Mesothelial cell of epicardium (in vitro differentiated cells): ENCODE data around the gene MAMLD1. TPM values are rescaled to one million over a fixed set of nuclear protein-coding genes. Genes with fewer than 3 reads are reported as not detected.
A peak's percentile ranks its signal among the peaks of the same experiment; 100 is the strongest.

ENCODE experiments used
- DNase-seq, 2 experiments: peaks; one replicate each; pipeline ENCODE4 v3.0.0; 2021; ENCODE audit warnings: low spot score in 2 of 2; ENCODE audit not compliant: unreplicated experiment in 2 of 2
- H3K27ac Mint-ChIP-seq: 2 replicates; pipeline ENCODE4 v1.8.0; 2021; ENCODE audit warnings: mixed read lengths
- H3K27me3 Mint-ChIP-seq: 2 replicates; pipeline ENCODE4 v1.8.0; 2021; ENCODE audit warnings: low read depth, mixed read lengths
- H3K36me3 Mint-ChIP-seq: 2 replicates; pipeline ENCODE4 v1.8.0; 2021; ENCODE audit warnings: mixed read lengths
- H3K4me1 Mint-ChIP-seq: 2 replicates; pipeline ENCODE4 v1.8.0; 2021; ENCODE audit warnings: mixed read lengths
- H3K4me3 Mint-ChIP-seq: 2 replicates; pipeline ENCODE4 v1.8.0; 2021; ENCODE audit warnings: mild to moderate bottlenecking, moderate library complexity, mixed read lengths
- H3K9me3 Mint-ChIP-seq: 2 replicates; pipeline ENCODE4 v1.8.0; 2021; ENCODE audit warnings: mixed read lengths
- total RNA-seq: library from RNA; stranded (reverse); gene quantifications from 3 replicates; pipeline ENCODE4 v1.2.1, GENCODE V29; 2021
- TF ChIP-seq, protein P1 (sequence below): fragments of 200-600 bp; sonication (generic); IDR thresholded peaks from one replicate; pipeline ENCODE4 v1.5.0; 2021; ENCODE audit warnings: antibody characterized with exemption; ENCODE audit not compliant: unreplicated experiment

Gene MAMLD1
- total RNA-seq, 1 donor from 2014 or later, result 1.4 TPM

DNA sequence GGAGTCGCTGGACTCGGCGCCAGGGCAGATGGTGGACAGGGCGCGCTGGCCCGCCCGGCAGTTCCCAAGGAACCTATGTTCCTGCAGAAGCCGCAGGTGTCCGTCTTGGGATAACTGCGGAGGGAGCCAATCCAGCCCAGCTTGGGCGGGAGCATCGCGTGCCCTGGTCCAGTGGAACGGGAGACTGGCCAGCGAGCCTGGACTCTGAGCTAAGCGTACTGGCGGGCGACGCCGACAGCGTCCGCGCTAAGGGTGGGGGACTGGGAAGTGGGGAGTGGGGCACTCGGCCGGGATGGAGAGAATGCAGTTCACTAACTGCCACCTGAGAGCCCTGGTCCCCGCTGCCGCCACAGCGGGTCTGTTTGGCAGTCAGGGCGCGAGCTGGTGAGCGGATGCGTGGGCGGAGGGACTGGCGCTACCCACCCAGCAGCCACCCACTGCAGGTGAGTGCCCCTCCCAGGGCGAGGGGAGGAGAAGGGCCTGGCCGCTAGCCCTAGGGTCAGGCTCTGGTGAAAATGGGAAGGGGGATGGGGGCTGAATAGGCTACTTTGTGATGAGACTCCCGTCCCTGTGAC is 1.3 kb upstream of the MAMLD1 start:
- H3K4me3 Mint-ChIP-seq, result peak overlapping the region; percentile 64
- H3K27me3 Mint-ChIP-seq, result peaks cover 82% of the 10 kb centered on the region
- H3K27ac Mint-ChIP-seq, result no peak overlapping the region
- H3K36me3 Mint-ChIP-seq, result no peaks in the 10 kb centered on the region
- DNase-seq, result peak in 1 of 2 experiments; percentile 36
- H3K9me3 Mint-ChIP-seq, result no peaks in the 10 kb centered on the region
- peaks cover 15% of the 10 kb centered on the region for H3K4me1 Mint-ChIP-seq
- TF ChIP-seq, protein P1, sequence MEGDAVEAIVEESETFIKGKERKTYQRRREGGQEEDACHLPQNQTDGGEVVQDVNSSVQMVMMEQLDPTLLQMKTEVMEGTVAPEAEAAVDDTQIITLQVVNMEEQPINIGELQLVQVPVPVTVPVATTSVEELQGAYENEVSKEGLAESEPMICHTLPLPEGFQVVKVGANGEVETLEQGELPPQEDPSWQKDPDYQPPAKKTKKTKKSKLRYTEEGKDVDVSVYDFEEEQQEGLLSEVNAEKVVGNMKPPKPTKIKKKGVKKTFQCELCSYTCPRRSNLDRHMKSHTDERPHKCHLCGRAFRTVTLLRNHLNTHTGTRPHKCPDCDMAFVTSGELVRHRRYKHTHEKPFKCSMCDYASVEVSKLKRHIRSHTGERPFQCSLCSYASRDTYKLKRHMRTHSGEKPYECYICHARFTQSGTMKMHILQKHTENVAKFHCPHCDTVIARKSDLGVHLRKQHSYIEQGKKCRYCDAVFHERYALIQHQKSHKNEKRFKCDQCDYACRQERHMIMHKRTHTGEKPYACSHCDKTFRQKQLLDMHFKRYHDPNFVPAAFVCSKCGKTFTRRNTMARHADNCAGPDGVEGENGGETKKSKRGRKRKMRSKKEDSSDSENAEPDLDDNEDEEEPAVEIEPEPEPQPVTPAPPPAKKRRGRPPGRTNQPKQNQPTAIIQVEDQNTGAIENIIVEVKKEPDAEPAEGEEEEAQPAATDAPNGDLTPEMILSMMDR, result no peak

DNA sequence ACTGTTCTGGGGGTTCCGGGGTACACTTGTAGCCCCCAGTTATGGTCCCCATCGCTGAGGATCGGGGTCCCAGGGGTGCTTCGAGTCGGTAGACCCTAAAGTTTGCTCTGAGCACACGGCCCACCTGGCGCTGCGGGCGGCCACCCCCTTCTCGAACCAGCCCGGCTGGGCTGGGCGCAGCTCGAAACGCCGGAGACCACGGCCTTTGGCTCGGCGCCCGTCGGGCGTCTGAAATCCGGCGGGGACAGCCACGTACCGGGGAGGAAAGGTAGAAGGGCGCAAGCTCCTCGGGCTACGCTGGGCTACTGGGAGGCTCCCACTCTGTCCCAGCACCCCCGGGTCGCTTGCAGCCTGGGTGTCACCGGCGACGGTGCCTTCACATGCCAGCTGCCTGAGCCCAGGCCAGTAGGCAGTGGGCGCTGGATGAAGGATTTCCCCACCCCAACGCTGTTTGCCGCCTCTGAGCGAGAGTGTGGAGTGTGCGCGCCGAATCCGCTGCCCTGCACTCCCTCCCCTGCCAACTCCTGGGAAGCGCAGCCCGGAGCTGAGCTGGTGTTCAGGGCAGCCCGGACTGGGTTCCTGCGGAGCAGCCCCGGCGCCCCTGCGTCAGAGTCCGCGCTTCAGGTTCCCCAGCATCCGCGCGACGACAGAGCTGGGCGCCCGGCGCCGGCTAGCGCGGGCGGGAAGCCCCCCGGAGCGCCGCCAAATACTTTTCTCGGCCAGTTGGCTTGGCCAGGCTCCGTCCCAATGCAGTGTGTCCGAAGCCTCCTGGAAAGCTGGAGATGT is 637 bp downstream of the MAMLD1 start:
- peak overlapping the region; percentile 56 for H3K4me3 Mint-ChIP-seq
- no peak overlapping the region for H3K27ac Mint-ChIP-seq
- peak in 1 of 2 experiments; percentile 44 for DNase-seq
- H3K9me3 Mint-ChIP-seq, result no peaks in the 10 kb centered on the region
- no peaks in the 10 kb centered on the region for H3K36me3 Mint-ChIP-seq
- H3K4me1 Mint-ChIP-seq, result peaks cover 16% of the 10 kb centered on the region
- TF ChIP-seq, protein P1, result no peak
- peaks cover 68% of the 10 kb centered on the region for H3K27me3 Mint-ChIP-seq

DNA sequence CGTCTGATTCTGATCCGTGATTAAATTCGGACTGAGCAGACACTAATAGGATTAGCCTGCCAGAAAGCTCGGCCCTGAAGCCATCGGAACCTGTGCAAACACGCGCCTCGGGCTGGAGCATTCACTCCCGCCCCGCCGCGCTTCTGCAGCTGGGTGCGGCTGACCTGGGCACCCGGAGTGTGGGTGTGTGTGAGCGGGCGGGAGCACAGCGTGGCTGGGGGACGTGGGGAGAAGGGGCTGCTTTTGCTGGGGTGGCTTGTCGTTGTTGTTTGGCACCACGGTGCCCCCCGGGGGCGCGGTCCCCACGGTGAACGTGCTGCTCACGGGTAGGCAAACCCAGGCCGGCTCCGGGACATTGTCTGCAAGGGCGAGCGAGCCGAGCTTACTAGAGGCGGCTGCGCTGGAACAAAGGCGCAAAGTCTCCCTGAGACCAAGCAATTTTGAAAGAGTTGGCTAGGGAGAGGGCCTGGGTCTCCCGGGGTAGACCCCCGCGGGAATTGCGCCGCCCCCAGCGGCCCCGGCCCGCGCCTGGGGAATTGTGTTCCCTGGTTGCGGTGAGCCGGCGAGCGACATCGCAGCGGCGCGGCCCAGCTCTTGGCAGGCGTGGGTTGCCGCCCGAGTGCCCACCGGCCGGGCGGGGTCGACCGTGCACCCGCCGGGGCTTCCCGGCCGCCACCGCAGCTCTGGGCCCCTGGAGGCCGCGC is 1.4 kb downstream of the MAMLD1 start:
- DNase-seq, result no peak
- Mint-ChIP-seq H3K4me1 (peaks cover 16% of the 10 kb centered on the region), H3K36me3 (no peaks in the 10 kb centered on the region), H3K27me3 (peaks cover 60% of the 10 kb centered on the region), H3K9me3 (peaks cover 3% of the 10 kb centered on the region), H3K4me3 (peak overlapping the region; percentile 56), H3K27ac (no peak overlapping the region)
- TF ChIP-seq, protein P1, result no peak

DNA sequence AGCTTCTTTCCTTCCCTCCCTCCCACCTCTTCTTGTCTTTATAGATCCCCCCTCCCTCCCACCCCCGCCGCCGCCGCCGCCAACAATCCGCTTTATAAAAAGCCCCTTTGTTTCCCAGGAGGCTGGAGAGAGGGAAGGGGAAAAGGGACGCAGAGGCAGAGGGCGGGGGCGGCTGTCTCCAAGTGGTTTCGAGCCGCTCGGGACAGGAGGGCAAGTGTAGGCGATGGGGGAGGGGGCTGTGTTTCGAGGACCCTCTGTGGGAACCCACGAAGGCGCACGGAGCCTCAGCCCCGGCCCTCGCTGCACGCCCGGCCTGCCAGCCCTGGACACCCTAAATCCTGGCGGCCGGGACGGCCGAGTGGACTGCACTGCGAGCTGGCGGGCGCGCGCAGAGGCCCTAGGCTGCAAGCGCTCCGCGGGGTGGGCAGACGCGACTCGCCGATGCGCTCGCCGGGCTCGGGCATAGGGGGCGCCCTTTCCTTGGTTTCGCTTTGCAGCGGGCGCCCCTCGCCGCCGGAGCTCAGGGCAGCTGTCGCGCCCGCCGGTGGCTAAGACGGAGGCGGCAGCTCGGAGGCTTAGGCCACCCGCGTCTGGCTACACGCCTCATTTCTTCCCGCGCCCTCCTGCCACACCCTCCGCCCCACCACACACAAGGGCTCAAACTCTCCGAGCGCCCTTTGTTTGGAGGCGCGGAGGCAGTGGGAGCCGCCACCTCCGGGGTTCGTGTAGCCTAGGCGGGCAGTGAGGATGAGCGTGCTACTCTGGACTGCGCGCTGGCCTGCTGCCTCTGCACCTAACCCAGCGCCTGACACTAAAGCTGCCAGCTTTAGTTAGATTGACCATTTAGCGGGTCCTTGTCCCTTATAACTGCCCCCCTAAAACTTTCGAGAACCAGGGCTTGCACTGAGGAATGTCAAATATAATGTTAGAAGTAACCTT is 2.2 kb downstream of the MAMLD1 start:
- no peaks in the 10 kb centered on the region for H3K36me3 Mint-ChIP-seq
- TF ChIP-seq, protein P1, result peak; percentile 39
- H3K27me3 Mint-ChIP-seq, result peaks cover 52% of the 10 kb centered on the region
- peaks cover 3% of the 10 kb centered on the region for H3K9me3 Mint-ChIP-seq
- peaks cover 16% of the 10 kb centered on the region for H3K4me1 Mint-ChIP-seq
- DNase-seq, result peak in 1 of 2 experiments; percentile 68
- H3K27ac Mint-ChIP-seq, result no peak overlapping the region
- peak overlapping the region; percentile 78 for H3K4me3 Mint-ChIP-seq
